Measurements from ENCODE around the gene SNX21.

SNX21 gene

DNA sequence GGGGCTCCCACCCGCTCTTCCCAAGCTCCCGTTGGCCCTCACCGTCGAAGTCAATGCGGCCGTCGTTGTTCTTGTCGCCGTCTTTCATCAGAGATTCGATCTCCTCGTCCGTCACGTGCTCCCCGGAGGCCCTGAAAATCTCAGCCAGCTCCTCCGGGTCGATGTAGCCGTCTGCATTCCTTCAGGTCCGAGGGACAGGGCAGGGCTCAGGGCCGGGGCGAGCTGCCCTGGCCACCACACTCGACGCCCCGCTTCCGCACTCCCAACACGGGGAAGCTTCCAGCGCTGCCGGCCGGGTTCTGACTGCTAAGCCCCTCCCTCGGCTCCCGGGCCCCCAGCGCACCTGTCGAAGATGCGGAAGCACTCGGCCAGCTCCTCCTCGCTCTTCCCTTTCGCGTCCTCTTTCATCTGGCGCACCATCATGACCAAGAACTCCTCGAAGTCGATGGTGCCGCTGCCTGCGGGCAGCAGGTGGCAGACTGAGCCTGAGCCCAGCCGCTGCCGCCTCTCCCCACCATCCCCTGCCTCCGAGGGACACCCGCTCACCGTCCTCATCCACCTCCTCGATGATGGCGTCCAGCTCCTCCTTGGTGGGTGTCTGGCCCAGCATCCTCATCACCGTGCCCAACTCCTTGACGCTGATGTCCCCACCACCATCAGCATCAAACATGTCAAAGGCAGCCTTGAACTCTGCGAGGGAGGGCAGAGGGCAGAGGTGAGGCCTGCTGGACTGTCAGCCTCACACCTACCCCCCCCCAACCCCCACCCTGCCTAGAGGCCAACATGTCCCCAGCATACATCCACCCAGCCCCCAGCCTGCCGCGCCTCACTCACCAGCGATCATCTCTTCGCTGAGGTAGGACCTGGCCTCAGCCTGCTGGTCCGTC lies 9.4 kb upstream of the SNX21 start:
- no peak for DNase-seq (ENCODE audit: low spot score)
- H3K14ac ChIP-seq (ENCODE audit: low read length) = peak overlapping the region; percentile 63
- H3K4me1 ChIP-seq (ENCODE audit: control insufficient read depth in 2 of 2, insufficient read depth in 1 of 2, low read depth in 1 of 2, low read length in 2 of 2) = peaks cover 9 to 15% of the 10 kb centered on the region in 2 donors
- no peak overlapping the region for H3K9ac ChIP-seq (ENCODE audit: low read depth, low read length, poor library complexity)
- peak overlapping the region; percentile 23 for H3K4me2 ChIP-seq (ENCODE audit: insufficient read depth, low read length, poor library complexity, severe bottlenecking)
- H2BK12ac ChIP-seq (ENCODE audit: low read length) = peak overlapping the region; percentile 98
- H2AK5ac ChIP-seq (ENCODE audit: low read depth, low read length) = peak overlapping the region; percentile 81
- no peaks in the 10 kb centered on the region for H3K79me1 ChIP-seq (ENCODE audit: low read depth, low read length)
- H3K27me3 ChIP-seq (ENCODE audit: control insufficient read depth in 3 of 3, insufficient read depth in 3 of 3, low read depth in 1 of 3, low read length in 3 of 3) = peaks cover 0 to 24% (median 3%) of the 10 kb centered on the region in 3 experiments
- H3K23ac ChIP-seq (ENCODE audit: low read depth, low read length, poor library complexity) = peak overlapping the region; percentile 95
- H3K36me3 ChIP-seq (replicated peaks in 1 of 2; ENCODE audit: control insufficient read depth in 2 of 2, insufficient read depth in 2 of 2, low read length in 2 of 2) = no peaks in the 10 kb centered on the region
- peak overlapping the region; percentile 39 for H2BK5ac ChIP-seq (ENCODE audit: low read length)
- no CpG with 5 or more reads among the region's 57 CpGs for WGBS, 2 donors (ENCODE audit: extremely low coverage in 2 of 2, insufficient read length in 2 of 2, insufficient replicate concordance in 1 of 2)
- peak overlapping the region; percentile 64 for H2BK15ac ChIP-seq (ENCODE audit: low read length)
- H3K27ac ChIP-seq (replicated peaks; ENCODE audit: low read length) = no peak overlapping the region
- peak overlapping the region; percentile 77 for H2AFZ ChIP-seq (ENCODE audit: low read length)
- H3K4ac ChIP-seq (ENCODE audit: low read length) = peak overlapping the region; percentile 76
- peak overlapping the region; percentile 23 for H4K8ac ChIP-seq (ENCODE audit: low read depth, low read length)
- peak overlapping the region; percentile 87 for H3K18ac ChIP-seq (ENCODE audit: low read length)
- H3K9me3 ChIP-seq (replicated peaks in 1 of 2; ENCODE audit: control insufficient read depth in 2 of 2, insufficient read depth in 1 of 2, low read depth in 1 of 2, low read length in 2 of 2) = peaks cover 0 to 3% of the 10 kb centered on the region in 2 donors
- H3K4me3 ChIP-seq (ENCODE audit: low read length in 2 of 2) = peak overlapping the region in 1 of 2 donors; percentile 10
- peak overlapping the region; percentile 61 for H2BK120ac ChIP-seq (ENCODE audit: low read depth, low read length)
- no peak overlapping the region for H4K91ac ChIP-seq (ENCODE audit: low read depth, low read length, poor library complexity)

DNA sequence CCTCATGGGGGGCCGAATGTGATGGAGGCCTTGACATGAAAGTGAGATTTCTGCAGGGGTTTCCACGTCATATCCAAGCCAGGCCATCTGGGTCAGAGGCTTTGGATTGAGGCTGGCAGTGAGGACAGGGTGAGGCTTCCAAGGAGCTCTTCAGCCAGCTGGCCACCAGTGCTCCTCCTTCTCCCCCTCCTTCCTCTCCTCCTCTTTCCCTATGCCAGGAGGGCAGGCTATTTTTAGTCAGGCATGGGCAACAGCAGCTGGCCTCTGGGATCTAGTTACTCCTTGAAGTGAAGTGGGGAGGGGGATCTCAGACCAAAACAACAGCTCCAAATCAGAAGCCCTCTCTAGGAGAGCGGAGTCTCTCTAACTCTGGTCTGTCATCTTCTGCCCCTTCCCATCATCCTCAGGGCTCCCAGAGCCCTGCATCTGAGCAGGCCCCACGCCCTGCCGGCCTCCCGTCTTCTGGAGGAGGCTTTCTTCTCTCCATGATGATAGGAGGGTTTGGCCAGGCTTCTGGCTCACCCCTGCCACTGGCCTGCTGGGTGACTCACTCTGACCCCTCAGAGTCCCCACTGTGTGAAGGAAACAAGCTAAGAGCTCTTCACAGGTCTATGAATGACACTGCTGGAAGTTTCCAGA lies 7.1 kb upstream of the SNX21 start:
- Histone ChIP-seq H2AFZ (ENCODE audit: low read length) (peak overlapping the region; percentile 83), H3K23ac (ENCODE audit: low read depth, low read length, poor library complexity) (no peak overlapping the region), H3K4ac (ENCODE audit: low read length) (no peak overlapping the region), H2AK5ac (ENCODE audit: low read depth, low read length) (no peak overlapping the region), H2BK12ac (ENCODE audit: low read length) (peak overlapping the region; percentile 31), H3K18ac (ENCODE audit: low read length) (peak overlapping the region; percentile 13), H3K27ac (replicated peaks; ENCODE audit: low read length) (no peak overlapping the region), H4K91ac (ENCODE audit: low read depth, low read length, poor library complexity) (no peak overlapping the region), H4K8ac (ENCODE audit: low read depth, low read length) (no peak overlapping the region), H3K79me1 (ENCODE audit: low read depth, low read length) (no peaks in the 10 kb centered on the region), H3K14ac (ENCODE audit: low read length) (no peak overlapping the region), H3K9ac (ENCODE audit: low read depth, low read length, poor library complexity) (no peak overlapping the region), H3K4me3 (ENCODE audit: low read length in 2 of 2) (no peak overlapping the region), H3K4me2 (ENCODE audit: insufficient read depth, low read length, poor library complexity, severe bottlenecking) (no peak overlapping the region), H3K9me3 (replicated peaks in 1 of 2; ENCODE audit: control insufficient read depth in 2 of 2, insufficient read depth in 1 of 2, low read depth in 1 of 2, low read length in 2 of 2) (peaks cover 0 to 3% of the 10 kb centered on the region in 2 donors), H2BK5ac (ENCODE audit: low read length) (no peak overlapping the region), H3K27me3 (ENCODE audit: control insufficient read depth in 3 of 3, insufficient read depth in 3 of 3, low read depth in 1 of 3, low read length in 3 of 3) (peaks cover 0 to 24% (median 3%) of the 10 kb centered on the region in 3 experiments), H2BK15ac (ENCODE audit: low read length) (no peak overlapping the region), H3K4me1 (ENCODE audit: control insufficient read depth in 2 of 2, insufficient read depth in 1 of 2, low read depth in 1 of 2, low read length in 2 of 2) (peaks cover 9 to 15% of the 10 kb centered on the region in 2 donors), H2BK120ac (ENCODE audit: low read depth, low read length) (no peak overlapping the region), H3K36me3 (replicated peaks in 1 of 2; ENCODE audit: control insufficient read depth in 2 of 2, insufficient read depth in 2 of 2, low read length in 2 of 2) (no peaks in the 10 kb centered on the region)
- no peak for DNase-seq (ENCODE audit: low spot score)
- WGBS, 2 donors (ENCODE audit: extremely low coverage in 2 of 2, insufficient read length in 2 of 2, insufficient replicate concordance in 1 of 2) = no CpG with 5 or more reads among the region's 6 CpGs

DNA sequence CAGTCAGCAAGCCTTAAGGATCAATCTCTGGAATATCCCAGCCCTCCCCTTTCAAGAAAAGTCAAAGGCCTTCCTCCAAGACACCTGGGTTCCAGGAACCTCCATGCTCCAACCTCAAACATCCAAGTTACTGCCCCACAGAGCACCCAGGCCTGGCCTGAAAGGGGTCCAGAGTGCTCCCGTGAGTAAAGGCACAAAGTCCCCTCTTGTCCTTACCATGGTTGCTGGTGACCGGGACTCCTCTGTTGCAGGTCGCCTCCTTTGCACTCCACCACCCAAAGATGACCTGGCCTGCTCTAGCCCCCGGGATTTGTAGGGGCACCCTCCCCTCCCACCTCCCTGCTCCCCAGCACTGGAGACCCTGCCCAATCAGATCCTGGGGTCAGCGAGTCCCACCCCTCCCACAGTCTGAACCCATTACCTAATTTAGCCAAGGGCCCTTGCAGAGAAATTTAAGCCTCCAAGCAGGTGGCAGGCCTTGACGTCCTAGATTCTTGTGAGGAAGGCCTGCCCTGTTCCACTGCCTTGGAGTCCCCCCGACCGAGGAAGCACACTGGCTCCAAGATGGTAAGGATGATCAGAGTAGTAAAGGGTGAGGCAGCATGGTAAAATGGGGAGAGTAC lies 6.5 kb upstream of the SNX21 start, which contains the start of gene TNNC2:
Gene TNNC2, minus strand, starts transcription at position 283 of the 623 bp plus-strand sequence. Its CDS starts 64 bp downstream, at position 219.
- Histone ChIP-seq H3K4me2 (ENCODE audit: insufficient read depth, low read length, poor library complexity, severe bottlenecking) (no peak within 1 kb of the TSS), H3K9me3 (replicated peaks in 1 of 2; ENCODE audit: control insufficient read depth in 2 of 2, insufficient read depth in 1 of 2, low read depth in 1 of 2, low read length in 2 of 2) (peaks cover 0 to 3% of the 10 kb centered on the region in 2 donors), H2AK5ac (ENCODE audit: low read depth, low read length) (peak within 1 kb of the TSS; percentile 5), H3K4ac (ENCODE audit: low read length) (no peak within 1 kb of the TSS), H4K8ac (ENCODE audit: low read depth, low read length) (no peak within 1 kb of the TSS), H3K27ac (replicated peaks; ENCODE audit: low read length) (no peak within 1 kb of the TSS), H2BK5ac (ENCODE audit: low read length) (no peak within 1 kb of the TSS), H3K23ac (ENCODE audit: low read depth, low read length, poor library complexity) (no peak within 1 kb of the TSS), H3K9ac (ENCODE audit: low read depth, low read length, poor library complexity) (no peak within 1 kb of the TSS), H2BK12ac (ENCODE audit: low read length) (peak within 1 kb of the TSS; percentile 31), H3K79me1 (ENCODE audit: low read depth, low read length) (no peaks in the 10 kb centered on the region), H2BK15ac (ENCODE audit: low read length) (no peak within 1 kb of the TSS), H3K14ac (ENCODE audit: low read length) (no peak within 1 kb of the TSS), H3K4me3 (ENCODE audit: low read length in 2 of 2) (no peak within 1 kb of the TSS), H4K91ac (ENCODE audit: low read depth, low read length, poor library complexity) (no peak within 1 kb of the TSS), H3K4me1 (ENCODE audit: control insufficient read depth in 2 of 2, insufficient read depth in 1 of 2, low read depth in 1 of 2, low read length in 2 of 2) (peaks cover 9 to 13% of the 10 kb centered on the region in 2 donors), H3K27me3 (ENCODE audit: control insufficient read depth in 3 of 3, insufficient read depth in 3 of 3, low read depth in 1 of 3, low read length in 3 of 3) (peaks cover 0 to 21% (median 3%) of the 10 kb centered on the region in 3 experiments), H2BK120ac (ENCODE audit: low read depth, low read length) (no peak within 1 kb of the TSS), H3K36me3 (replicated peaks in 1 of 2; ENCODE audit: control insufficient read depth in 2 of 2, insufficient read depth in 2 of 2, low read length in 2 of 2) (no peaks in the 10 kb centered on the region), H2AFZ (ENCODE audit: low read length) (peak within 1 kb of the TSS; percentile 83), H3K18ac (ENCODE audit: low read length) (peak within 1 kb of the TSS; percentile 13)
- DNase-seq (ENCODE audit: low spot score) = no peak
- WGBS, 2 donors (ENCODE audit: extremely low coverage in 2 of 2, insufficient read length in 2 of 2, insufficient replicate concordance in 1 of 2) = no CpG with 5 or more reads among the region's 8 CpGs

Data from neuronal stem cell (in vitro differentiated cells).